22Rv1 (cell line): ENCODE data around the gene ZBTB20.

Experiments
- CTCF ChIP-seq: fragments of 450-650 bp; IDR thresholded peaks from 2 replicates; pipeline ENCODE4 v1.5.1; 2017; ENCODE audit warnings: mild to moderate bottlenecking
- ZFX ChIP-seq: fragments of 450-650 bp; IDR thresholded peaks from 2 replicates; pipeline ENCODE4 v1.6.1; 2017; ENCODE audit warnings: antibody characterized with exemption, borderline replicate concordance

GRCh38 chr3:114481113-114481512 lies 666.0 kb downstream of the ZBTB20 start:
- no peak for TF ChIP-seq CTCF
- no peak for TF ChIP-seq ZFX
